GM21723 (cell line): ENCODE data around the gene FAM228A.

Experiments used
- ATAC-seq: cut with Tn5 transposase; IDR thresholded peaks from one replicate; pipeline ENCODE4 v1.9.1; 2021; ENCODE audit warnings: mild to moderate bottlenecking, moderate library complexity; ENCODE audit not compliant: unreplicated experiment

The FAM228A gene

DNA sequence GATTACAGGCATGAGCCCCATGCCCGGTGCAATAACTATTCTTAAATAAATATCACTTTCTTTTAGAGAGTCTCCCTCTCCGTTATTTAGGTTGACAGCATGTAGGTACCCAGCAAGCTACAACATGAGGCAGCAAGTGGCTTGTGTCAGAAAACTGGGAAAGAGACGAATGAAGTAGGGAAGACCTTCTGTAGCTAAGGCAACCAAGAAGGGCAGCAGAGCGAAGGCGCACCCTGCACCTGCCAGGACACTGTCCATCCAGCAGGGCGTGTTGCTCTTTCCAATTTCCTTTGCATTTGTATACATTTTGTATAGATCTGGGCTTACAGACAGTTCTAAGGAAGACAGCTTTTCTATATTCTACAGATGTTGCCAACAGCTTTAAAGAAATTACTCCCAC is 48.1 kb downstream of the FAM228A start:
- no peak for ATAC-seq

DNA sequence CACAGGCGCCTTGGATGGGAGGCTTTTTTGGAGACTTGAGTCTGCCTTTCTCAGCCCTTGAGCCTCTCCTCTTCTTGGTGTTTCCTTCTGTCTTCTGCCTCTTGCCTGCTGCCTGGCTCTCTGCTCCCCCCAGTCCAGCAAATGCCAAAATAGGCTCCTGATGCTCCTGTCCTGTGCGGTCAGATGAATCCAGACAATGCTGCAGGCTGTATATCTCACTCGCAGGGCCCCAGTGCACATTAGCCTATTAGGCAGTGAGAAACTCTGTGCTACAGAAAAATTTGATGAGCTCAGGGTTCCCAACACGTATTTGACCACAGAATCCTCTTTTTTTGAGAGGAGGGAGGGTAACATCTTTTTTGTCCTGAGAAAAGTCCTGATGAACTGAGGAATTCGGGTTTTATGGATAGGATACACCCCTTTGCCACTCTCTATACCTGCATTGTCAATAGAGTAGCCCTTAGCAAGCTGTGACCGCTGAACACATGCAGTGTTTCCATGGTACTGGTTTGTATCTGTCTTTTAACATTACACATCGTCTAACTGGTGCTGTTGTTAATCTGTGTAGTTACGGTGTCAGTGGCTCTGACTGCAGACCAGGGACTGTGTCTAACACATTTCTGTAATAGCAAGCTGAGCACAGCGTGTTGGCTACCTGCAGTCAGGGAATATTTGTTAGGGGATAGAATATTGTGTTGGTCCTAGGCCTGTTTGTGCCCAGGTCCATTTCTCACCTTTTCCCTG is 50.8 kb downstream of the FAM228A start:
- no peak for ATAC-seq

DNA sequence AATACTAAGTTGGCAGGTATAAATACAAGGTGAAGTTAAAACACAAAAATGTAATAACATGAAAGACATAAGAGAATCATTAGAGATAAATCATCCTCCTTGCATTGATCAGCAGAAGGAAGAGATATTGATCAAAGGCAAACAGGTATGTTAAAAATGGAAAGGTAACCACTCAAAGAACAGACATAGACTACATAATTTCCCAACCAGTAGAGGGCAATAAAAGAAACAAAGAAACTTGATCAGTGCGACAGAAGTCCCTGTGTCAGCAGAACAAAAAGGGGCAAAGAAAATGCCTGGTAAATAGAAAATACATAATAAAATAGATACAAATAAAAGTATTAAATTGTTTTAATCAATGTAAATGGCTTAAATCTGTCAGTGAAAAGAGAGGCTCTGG is 53.6 kb downstream of the FAM228A start:
- no peak for ATAC-seq

GRCh38 chr2:24231461-24231881 is 56.6 kb downstream of the FAM228A start:
- no peak for ATAC-seq

GRCh38 chr2:24233321-24233720 is 58.5 kb downstream of the FAM228A start:
- no peak for ATAC-seq

- ATAC-seq = no peak
These were observed 62.5 kb downstream of the FAM228A start for GRCh38 chr2:24237313-24237712.

DNA sequence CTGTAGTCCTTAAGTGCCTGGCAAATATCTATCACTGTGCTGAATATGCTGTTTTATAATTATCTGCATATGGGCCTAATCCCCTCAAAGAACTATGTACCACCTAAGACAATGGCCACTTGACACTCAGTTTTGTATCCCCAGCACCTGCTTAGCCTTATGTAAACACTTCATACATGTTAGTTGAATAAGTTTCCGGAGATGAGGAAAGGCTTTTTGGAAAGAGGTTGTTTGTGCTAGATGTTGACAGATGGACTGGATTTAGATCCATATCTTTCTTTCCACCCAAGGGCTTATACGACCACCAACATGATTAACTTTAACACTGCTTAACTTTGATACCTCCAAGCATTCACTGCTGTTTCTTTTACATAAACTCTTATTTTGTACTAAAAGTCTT is 63.3 kb downstream of the FAM228A start:
- no peak for ATAC-seq

GRCh38 chr2:24239553-24239952 is 64.7 kb downstream of the FAM228A start:
- ATAC-seq = no peak
